NCI-H2029 treated with DMSO at 0.1 percent for 48 hours (cell line): ENCODE data around the gene CDK11B.
"Not testable (repeated sequence)": the region's sequence is repeated elsewhere in the genome, so short reads cannot be mapped to it uniquely, and the experiment has no call there.

ENCODE experiments used
- DNase-seq: peaks from one replicate; lab custom pipeline; 2025; lab: John Stamatoyannopoulos, UW

The CDK11B gene

DNA sequence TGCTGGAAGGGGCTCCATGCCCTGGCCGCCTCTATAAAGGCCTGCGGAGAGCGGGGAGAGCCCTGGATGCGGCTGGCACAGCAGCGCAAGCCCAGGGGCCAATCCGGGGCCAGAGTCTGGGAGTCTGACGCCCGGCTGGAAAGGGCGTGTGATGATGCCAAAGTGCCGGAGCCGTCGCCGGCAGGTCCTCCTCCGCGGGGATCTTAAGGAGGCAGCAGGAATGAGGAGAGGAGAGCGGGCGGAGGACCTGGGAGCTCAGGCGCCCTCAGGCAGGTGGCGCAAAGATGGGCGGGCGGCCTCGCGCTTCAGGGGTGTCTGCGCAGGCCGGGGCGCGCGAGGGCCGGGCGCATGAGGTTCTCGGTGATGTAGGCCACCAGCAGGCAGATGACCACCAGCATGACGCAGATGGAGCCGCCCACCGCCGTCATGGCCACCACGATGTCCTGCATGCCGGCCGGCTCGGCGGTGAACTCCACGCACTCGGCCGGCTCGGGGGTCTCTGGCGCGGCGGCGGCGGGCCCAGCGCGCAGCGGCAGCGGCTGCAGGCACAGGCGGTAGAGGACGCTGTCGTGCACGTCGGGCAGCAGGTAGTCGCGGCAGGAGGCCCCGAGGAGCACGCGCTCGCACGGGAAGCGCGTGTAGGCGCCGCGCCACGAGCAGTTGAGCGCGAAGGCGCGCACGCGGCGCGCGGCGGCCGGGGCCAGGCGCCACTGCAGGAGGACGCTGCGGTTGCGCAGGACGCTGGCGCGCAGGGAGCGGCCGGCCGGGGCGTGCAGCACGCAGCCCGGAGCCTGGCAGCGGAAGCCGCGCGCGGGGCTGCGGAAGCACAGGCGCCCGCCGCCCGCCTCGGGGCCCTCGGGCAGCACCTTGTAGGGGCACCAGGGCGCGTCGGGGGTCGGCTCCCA, 59.5 kb downstream of the CDK11B start:
- no peak for DNase-seq

DNA sequence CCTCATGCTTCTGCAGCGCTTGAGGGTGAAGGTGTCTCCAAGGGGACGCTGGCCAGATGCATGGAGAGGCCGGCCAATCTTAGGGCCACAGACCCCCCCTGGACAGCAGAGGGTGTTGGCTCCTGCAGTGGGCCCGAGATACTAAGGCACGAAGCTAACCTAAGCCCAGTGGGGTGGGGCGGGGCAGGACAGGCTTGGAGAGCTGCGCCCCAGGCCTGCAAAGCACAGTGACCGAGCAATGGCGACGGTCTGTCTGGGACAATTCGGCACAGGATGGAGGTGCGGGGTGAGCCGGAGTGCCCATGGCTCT, 60.1 kb downstream of the CDK11B start:
- DNase-seq: no peak

DNA sequence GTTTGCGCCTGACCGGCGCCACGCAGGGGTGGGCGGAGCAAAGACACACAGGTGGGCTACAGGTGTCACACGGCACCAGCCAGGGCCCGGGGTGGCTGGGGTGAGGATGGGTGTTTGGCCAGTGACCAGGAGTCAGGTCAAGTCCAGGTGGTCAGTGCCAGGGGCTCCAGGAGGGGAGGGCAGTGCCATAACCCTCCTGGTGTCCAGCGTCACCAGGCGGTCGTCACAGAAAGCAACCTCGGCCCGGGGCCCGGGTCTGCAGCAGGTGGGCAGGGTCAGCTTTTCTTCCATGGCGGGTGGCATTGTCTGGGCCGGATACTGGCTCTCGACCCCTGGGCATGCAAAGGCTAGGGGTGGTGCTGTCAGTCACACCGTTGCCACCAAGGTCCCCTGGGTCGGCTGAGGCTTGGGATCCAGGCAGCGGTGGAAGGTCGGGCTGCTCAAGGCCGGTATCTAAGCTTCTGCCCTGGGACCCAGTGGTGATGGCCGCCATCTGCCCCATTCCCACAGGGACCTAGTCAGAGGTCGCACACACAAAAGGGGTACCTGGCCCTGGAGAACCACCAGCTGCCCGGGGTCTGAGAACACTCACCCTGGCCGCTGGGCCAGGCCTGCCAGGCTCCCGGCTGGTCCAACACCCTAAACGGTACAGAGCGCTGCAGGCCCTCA, 60.6 kb downstream of the CDK11B start:
- DNase-seq: no peak

DNA sequence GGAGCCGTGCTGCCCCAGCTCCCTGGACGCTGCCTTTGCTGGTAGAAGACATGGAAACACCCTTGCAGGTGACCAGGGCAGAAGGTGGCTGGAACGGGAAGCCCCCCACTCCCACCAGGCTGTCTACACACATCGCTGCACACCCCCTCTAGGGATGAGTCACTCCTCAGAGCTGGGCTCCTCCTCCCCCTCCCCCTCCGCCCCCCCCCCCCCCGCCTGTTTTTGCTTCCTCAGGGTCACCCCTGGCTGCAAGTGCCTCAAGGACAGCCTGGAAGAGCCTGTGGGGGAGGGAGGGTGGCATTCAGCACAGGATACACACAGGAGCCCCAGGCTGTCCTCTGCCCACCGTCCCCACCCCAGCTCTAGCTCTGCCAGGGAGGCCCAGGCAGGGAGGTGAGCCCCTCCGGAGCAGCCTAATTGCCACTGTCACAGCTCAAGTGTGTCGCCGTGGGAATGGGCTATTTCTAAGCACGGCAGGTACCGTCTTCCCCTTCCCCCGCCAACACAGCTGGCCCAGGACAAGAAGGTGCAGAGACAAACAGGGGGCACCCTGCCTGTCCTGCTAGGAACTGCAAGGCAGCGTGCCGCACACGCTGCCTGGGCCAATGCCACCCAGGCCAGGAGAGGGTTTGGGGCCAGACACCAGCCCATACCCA, 61.4 kb downstream of the CDK11B start:
- no peak for DNase-seq

DNA sequence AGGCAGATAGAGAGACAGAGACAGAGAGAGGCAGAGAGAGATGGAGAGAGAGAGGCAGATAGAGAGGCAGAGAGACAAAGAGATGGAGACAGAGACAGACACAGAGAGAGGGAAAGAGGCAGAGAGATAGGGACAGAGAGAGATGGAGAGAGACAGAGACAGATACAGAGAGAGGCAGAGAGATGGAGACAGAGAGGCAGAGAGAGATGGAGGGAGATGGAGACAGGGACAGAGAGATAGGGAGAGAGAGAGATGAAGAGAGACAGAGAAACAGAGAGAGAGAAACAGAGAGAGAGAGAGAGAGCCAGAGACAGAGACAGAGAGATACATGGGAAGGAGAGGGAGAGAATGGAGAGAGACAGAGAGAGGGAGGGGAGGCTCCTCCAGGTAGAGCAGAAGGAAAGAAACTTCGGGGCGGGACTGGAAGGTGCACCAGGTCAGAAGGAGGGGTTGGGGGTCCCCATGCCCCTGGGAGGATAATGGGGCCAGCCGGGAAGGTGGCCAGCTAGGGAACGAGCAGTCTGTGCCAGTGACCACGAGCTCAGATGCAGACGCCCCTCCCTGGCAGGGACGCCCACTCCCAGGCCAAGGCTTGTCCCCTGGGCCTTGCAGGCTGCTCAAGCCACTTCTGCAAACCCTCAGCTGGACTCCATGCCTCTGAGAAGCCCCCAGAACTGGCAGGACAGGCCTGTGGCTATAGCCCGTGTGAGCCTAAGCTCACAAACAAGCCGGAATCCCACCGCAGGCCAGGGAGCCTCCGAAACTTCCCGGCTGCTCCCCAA, 62.1 kb downstream of the CDK11B start:
- DNase-seq: no peak

DNA sequence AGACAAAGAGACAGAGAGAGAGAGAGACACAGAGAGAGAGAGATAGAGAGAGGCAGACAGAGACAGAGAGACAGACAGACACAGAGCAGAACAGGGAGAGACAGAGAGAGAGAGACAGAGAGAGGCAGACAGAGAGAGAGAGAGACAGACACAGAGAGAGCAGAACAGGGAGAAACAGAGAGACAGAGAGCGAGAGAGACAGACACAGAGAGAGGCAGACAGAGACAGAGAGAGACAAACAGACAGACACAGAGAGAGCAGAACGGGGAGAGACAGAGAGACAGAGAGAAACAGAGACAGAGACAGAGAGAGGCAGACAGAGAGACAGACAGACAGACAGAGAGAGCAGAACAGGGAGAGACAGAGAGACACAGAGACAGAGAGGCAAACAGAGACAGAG, 63.5 kb downstream of the CDK11B start:
- DNase-seq: not testable (repeated sequence)

DNA sequence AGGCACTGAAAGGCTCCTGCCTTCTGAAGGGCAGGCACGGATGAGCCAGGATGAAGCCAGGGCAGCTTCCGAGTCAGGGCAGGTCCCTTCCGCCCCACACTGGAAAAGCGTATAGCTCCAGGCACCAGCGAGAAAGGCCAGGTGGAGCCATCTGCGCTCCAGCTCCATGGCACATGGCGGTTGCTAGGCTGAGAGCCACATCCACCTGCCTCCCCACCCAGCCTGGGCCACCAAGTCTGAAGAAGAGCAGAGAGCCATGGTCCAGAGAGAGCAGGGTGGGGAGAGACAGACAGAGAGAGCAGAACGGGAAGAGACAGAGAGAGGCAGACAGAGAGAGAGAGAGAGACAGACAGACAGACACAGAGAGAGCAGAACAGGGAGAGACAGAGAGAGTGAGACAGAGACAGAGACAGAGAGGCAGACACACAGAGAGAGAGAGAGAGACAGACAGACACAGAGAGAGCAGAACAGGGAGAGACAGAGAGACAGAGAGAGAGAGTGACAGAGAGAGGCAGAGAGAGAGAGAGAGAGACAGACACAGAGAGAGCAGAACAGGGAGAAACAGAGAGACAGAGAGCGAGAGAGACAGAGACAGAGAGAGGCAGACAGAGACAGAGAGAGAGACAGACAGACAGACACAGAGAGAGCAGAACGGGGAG, 64.1 kb downstream of the CDK11B start:
- no peak for DNase-seq

DNA sequence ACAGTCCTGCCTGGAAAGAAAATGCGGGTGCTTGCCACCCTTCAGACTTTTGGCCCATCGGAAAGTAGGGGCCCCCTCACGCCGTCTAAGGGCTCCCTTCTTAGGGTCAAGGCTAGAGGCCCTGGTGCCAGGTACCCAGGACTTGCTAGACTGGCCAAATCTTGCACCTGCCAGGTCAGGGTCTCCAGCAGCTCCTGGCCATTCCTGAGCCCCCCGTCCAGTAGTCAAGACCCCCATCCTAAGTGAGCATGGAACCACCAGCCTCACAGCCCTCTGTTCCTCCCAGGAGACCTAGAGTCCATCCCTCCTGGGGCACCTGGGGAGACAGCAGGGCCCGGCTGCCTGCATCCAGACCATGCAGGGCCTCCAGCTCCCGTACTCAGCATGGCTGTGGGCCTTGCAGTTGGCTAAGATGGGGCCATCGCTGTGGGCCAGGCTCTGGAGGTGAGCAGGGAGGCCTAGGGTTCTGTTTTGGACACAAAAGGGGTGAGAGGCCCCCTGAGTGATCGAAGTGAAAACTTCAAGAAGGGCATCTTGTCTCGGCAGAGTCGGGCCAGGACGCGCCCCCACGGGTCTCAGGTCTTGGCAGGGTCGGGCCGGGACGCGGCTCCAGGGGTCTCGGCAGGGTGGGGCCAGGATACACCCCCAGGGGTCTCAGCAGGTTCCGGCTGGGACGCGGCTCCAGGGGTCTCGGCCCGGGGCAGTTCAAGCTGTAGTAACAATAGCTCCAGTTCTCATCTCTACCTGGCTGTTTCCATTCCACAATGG, 64.8 kb downstream of the CDK11B start:
- no peak for DNase-seq

DNA sequence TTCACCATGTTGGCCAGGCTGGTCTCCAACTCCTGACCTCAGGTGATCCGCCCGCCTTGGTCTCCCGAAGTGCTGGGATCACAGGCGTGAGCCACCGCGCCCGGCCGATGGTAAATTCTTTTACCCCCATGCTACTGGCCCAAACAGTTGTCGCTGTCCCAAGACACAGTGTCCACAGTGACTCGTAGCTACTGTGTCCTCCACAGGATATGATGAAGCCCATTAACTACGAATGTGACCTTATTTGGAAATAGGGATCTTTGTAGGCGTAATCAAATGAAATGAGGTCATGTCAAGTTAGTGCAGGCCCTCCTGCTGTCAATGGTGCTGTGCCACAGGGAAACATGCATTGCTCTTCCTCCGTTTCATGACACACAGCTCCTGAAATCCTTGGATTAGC, 67.4 kb downstream of the CDK11B start:
- no peak for DNase-seq
